NCI-H187 (cell line): ENCODE data around the gene MYCBPAP.

Experiments
- DNase-seq, 2 experiments: peaks; one replicate each; lab custom pipeline; 2025; lab: John Stamatoyannopoulos, UW

Gene MYCBPAP

GRCh38 chr17:50518384-50519023 is 10.3 kb downstream of the MYCBPAP start:
- DNase-seq, result no peak

- no peak for DNase-seq
These were observed 11.0 kb downstream of the MYCBPAP start for GRCh38 chr17:50519141-50519834.

- no peak for DNase-seq
These were observed 12.2 kb downstream of the MYCBPAP start for GRCh38 chr17:50520483-50520882.

- no peak for DNase-seq
These were observed 13.3 kb downstream of the MYCBPAP start for GRCh38 chr17:50521514-50521913.

DNA sequence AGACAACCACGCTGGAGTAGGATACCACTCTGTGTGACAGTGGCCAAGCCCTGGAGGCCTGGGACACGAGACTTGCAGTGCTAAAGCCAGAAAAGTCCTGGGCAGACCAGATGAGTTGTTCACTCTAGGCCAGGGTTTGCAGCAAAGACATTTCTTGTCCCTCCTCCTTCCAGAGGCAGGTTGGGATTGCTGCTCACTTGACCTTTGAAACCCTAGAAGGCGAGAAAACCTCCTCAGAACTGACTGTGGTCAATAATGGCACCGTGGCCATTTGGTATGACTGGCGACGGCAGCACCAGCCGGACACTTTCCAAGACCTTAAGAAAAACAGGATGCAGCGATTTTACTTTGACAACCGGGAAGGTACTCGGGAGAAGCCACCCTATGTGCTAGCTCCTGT is 14.5 kb downstream of the MYCBPAP start:
- no peak for DNase-seq

GRCh38 chr17:50523208-50523607 is 15.0 kb downstream of the MYCBPAP start:
- no peak for DNase-seq

GRCh38 chr17:50524838-50525237 is 16.6 kb downstream of the MYCBPAP start:
- DNase-seq, result no peak

DNA sequence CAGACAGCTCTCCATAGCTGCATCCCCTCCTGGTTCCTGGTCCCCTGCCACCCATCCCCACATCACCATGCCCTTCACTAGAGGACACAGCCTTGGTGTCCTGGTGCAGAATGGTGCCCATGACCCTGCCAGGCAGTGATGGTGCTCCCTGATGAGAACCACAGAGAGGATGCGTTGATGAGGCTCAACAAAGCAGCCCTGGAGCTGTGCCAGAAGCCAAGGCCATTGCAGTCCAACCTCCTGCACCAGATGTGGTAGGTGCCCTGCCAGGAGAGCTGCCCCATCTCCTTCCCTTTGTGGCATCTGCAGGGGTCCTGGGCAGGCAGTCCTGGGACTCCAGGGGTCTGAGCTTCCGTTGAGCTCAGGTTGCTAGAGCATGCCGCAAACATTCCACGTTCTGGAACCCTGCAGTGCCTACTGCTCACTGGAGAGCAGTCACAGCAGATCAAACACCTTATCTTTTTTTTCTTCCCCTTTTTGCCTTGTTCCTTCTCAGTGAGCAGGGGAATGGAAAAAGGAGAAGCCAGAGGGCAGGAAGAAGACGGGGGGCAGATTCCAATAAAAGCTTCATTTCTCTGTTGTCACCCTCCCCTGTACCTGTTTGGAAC is 19.0 kb downstream of the MYCBPAP start:
- DNase-seq, result no peak

- no peak for DNase-seq
These were observed 19.8 kb downstream of the MYCBPAP start for GRCh38 chr17:50527949-50528474.

DNA sequence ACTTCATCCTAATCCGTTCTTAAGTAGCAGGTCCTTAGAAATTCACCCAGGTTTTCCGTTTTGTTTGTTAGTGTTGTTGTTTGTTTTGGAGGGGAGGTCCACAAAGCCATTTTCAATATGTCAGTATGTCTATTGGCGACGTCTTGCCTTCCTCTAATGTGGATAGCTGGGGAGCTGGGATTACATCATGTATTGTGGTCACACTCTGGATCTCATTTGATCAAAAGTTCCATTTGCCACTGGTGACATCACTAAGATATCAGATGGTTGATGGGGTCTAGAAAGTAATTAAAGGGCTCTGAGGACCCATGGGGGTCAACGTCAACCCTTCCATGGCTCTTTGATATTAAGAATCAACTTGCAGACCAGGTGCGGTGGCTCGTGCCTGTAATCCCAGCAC is 21.6 kb downstream of the MYCBPAP start:
- no peak for DNase-seq

- no peak for DNase-seq
These were observed 23.3 kb downstream of the MYCBPAP start for GRCh38 chr17:50531428-50532025.

DNA sequence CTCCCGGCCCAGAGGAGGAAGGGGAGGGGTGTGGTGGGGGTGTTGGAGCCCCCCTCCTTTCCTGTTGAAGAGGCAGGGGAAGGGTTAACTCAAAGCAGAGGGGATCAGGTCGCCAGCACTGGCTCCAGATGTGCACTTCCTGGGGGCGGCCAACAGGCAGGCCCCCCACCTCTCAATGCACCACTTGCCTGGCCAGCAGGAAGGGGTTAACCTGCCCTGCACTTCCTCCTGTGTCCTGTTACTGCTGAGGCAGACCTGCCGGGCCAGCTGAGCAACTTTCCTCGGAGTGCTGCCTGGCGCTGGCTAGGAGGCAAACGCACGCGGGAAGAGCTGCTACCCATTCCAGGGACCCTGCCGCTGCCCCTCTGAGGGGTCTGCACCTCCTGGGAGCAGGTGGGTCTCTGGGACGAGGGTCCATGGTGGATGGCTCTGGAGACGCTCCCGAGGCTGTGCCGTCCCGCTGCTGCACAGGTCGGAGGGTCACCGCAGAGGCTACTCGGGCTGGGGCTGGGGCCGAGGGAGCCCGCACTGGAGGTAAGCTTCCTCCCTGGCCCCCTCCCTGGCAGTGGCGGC is 24.3 kb downstream of the MYCBPAP start, which contains the start of gene EPN3:
Gene EPN3, plus strand, starts transcription at position 284 of the 573 bp plus-strand sequence. CDS start 3,822 bp downstream, outside the sequence.
- DNase-seq, result no peak

GRCh38 chr17:50533185-50533584 is 24.9 kb downstream of the MYCBPAP start:
- no peak for DNase-seq

DNA sequence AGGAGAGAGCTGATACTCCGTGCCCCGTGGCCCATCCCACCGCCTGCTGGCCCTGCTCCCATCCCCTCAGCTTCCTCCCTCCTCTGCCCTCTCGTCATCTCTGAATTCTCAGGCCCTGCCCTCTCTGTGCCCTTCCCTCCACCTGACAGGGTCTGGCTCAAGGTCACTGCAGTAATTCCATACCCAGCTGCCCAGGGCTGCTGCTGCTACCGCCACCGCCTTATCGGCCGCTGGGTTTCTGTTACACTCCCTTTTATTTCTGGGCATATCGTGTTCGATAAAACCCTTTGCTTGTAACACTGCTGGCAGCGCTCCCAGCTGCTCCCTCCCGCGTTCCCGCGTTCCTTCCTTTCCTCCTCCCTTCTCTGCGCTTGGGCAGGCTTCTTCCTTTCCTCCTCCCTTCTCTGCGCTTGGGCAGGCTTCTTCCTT is 25.5 kb downstream of the MYCBPAP start:
- no peak for DNase-seq

DNA sequence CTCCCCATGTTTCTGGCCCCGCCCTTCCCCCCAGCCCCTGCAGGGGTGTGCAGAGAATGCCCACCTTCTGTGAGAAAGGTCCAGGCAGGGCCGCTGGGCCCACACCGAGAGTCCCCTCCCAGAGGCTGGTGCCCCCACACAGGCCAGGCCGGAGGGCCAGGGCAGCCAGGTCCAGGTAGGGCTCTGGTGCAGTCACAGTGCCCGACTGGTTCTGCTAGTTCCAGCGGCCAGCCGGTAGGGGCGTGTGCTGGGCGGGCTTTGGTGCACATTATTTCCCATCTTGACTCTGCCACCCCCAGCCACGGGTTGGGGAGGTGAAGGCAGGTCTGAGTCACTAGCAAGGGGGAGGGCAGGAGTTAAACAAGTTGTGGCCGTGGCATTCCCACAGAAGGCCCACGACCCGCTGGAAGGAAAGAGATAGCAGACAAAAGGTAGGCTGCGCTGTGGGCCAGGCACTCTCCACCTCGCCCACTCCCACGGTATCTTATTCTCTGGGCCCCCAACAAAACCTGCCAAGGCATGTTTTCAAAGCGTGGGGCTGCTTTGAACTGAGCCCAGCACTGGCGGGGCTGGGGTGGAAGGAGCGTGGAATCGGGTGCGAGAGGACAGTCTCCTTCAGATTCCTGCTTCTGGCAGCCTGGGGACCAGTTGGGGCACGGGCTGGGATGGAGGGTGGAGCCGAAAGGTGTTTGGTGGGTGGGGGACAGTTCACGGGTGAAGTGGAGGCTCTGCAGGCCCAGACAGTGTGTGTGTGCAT is 26.2 kb downstream of the MYCBPAP start:
- no peak for DNase-seq

- DNase-seq, result no peak
These were observed 26.7 kb downstream of the MYCBPAP start for GRCh38 chr17:50534979-50535326.

- no peak for DNase-seq
These were observed 27.2 kb downstream of the MYCBPAP start for GRCh38 chr17:50535407-50535806.

- no peak for DNase-seq
These were observed 28.7 kb downstream of the MYCBPAP start for GRCh38 chr17:50536683-50537646.

DNA sequence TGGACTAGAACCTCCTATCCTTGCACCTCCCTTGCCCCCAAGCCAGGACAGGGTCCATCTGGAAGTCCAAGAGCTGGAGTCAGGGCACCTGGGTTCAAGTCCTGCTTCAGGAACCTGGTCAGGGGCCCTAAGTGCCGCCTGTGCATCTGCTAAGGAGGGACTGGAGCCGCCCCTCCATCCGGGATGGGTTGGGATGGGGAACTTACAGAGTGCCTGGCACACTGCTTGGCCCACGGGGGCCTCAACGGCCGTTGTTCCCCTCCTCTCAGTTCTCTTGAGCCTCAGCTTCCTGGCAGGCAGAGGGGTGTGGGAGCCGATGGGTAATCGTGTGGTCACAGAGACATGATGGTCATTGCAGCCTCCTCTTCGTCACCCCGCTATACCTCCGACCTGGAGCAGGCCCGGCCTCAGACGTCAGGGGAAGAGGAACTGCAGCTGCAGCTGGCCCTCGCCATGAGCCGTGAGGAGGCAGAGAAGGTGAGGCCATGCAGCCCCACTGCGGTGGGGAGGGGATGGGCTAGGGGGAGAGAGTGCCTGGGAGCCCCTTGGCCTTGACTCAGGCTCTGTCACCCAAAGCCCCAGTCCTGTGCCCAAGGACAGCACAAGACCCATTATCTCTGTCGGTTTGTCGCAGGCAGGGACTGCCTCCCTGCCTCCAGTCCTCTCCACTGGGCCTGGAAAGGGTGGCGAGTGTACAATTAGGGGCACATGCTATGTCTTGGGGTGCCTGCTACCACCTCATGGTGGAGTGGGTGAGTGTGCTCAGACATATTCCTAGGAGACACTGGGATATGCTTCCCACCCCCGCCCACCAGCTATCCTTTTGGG is 29.7 kb downstream of the MYCBPAP start:
- DNase-seq, result no peak
